Cardiac muscle cell (in vitro differentiated cells and primary cell): ENCODE results near the gene INTS6. TPM values are rescaled to one million over a fixed set of nuclear protein-coding genes. Genes with fewer than 3 reads are reported as not detected.

Source experiments
- DNase-seq, 2 donors: peaks; one replicate each; pipeline versions ENCODE4 v3.0.0 to v3.0.0-alpha.2; 2010 to 2017; ENCODE audit warnings: low read depth in 1 of 2, low spot score in 1 of 2
- H3K27ac ChIP-seq: fragments of 200-600 bp; sonication (generic); 2 replicates; pipeline ENCODE4 v1.5.1; 2016
- H3K27me3 ChIP-seq: fragments of 200-600 bp; sonication (generic); 2 replicates; pipeline ENCODE4 v1.6.0; 2016; ENCODE audit warnings: control low read depth
- H3K36me3 ChIP-seq: fragments of 200-600 bp; sonication (generic); 2 replicates; pipeline ENCODE4 v1.5.1; 2016; ENCODE audit warnings: control low read depth
- H3K4me1 ChIP-seq: fragments of 200-600 bp; sonication (generic); 2 replicates; pipeline ENCODE4 v1.8.1; 2017; ENCODE audit warnings: low read depth, mild to moderate bottlenecking, mixed run types
- H3K4me3 ChIP-seq: fragments of 200-600 bp; sonication (generic); 2 replicates; pipeline ENCODE4 v1.5.1; 2016; ENCODE audit warnings: mild to moderate bottlenecking
- H3K9me3 ChIP-seq: fragments of 200-600 bp; sonication (generic); 2 replicates; pipeline ENCODE4 v1.5.1; 2017; ENCODE audit warnings: low read depth, mild to moderate bottlenecking, control low read depth
- polyA plus RNA-seq: library from polyadenylated mRNA; unstranded; fragments of >200 nt; fragmentation: Nextera tagmentation; extraction: Ambion mirVana; gene quantifications from 2 replicates; pipeline ENCODE4 v1.2.1, GENCODE V29; 2016
- total RNA-seq: library from RNA; depleted of rRNA; stranded (reverse); fragments of >200 nt; gene quantifications from 2 replicates; pipeline ENCODE4 v1.2.3, GENCODE V29; 2016
- TF ChIP-seq, protein P1 (sequence below): IDR thresholded peaks from 2 replicates; pipeline ENCODE4 v1.5.1; 2012; ENCODE audit warnings: low read depth, mild to moderate bottlenecking, low read length

INTS6 gene, protein sequence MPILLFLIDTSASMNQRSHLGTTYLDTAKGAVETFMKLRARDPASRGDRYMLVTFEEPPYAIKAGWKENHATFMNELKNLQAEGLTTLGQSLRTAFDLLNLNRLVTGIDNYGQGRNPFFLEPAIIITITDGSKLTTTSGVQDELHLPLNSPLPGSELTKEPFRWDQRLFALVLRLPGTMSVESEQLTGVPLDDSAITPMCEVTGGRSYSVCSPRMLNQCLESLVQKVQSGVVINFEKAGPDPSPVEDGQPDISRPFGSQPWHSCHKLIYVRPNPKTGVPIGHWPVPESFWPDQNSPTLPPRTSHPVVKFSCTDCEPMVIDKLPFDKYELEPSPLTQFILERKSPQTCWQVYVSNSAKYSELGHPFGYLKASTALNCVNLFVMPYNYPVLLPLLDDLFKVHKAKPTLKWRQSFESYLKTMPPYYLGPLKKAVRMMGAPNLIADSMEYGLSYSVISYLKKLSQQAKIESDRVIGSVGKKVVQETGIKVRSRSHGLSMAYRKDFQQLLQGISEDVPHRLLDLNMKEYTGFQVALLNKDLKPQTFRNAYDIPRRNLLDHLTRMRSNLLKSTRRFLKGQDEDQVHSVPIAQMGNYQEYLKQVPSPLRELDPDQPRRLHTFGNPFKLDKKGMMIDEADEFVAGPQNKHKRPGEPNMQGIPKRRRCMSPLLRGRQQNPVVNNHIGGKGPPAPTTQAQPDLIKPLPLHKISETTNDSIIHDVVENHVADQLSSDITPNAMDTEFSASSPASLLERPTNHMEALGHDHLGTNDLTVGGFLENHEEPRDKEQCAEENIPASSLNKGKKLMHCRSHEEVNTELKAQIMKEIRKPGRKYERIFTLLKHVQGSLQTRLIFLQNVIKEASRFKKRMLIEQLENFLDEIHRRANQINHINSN
- 22.5 and 23.3 TPM in 2 replicates for total RNA-seq
- polyA plus RNA-seq, result 29.7 and 32.8 TPM in 2 replicates

DNA sequence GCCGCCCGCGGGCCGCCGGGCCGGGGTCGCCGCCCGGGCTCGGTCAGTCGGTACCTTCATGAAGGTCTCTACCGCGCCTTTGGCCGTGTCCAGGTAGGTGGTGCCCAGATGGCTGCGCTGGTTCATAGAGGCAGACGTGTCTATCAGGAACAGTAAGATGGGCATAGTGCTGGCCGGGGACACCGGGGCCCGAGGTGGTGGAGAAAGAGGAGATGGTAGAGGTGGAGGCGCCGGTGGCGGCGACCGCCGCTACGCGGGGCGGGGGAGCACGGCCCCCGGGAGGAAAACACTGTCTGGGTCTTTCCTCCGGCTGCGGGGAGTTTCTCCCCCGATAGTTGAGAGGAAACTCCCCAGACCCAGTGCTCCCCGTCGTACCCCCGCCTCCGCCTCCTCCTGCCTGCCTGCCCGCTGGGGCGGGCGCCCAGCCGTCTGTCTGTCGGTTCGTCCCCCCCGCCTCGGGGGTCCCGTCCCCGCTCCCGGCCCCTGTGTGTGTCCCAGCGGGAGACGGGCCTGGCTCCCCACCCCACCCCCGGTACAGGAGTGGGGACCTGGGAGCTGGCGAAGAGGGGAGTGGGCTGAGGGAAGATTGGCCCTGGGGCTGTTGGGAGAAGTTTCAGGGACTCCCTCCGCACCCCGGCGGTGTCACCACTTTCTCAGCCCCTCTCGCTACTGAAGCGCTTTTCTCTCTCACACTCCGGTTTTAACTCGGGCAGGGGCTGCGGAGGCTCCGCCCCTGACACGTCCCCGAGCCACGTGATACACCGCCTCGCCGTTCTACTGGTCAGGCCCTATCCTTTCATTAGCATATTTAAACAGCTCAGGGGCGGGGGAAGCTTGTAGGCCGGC, at the start of gene INTS6:
INTS6 (minus strand) TSS at position 676 of the 846 bp plus-strand sequence; CDS start at position 165, 511 bp downstream.
- Histone ChIP-seq H3K36me3 (peaks cover 17% of the 10 kb centered on the region), H3K4me3 (peak within 1 kb of the TSS; percentile 89), H3K4me1 (peaks cover 9% of the 10 kb centered on the region), H3K9me3 (no peaks in the 10 kb centered on the region), H3K27ac (peak within 1 kb of the TSS; percentile 98), H3K27me3 (no peaks in the 10 kb centered on the region)
- DNase-seq, result peak; percentile 100
- TF ChIP-seq, protein P1, sequence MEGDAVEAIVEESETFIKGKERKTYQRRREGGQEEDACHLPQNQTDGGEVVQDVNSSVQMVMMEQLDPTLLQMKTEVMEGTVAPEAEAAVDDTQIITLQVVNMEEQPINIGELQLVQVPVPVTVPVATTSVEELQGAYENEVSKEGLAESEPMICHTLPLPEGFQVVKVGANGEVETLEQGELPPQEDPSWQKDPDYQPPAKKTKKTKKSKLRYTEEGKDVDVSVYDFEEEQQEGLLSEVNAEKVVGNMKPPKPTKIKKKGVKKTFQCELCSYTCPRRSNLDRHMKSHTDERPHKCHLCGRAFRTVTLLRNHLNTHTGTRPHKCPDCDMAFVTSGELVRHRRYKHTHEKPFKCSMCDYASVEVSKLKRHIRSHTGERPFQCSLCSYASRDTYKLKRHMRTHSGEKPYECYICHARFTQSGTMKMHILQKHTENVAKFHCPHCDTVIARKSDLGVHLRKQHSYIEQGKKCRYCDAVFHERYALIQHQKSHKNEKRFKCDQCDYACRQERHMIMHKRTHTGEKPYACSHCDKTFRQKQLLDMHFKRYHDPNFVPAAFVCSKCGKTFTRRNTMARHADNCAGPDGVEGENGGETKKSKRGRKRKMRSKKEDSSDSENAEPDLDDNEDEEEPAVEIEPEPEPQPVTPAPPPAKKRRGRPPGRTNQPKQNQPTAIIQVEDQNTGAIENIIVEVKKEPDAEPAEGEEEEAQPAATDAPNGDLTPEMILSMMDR, result no peak

DNA sequence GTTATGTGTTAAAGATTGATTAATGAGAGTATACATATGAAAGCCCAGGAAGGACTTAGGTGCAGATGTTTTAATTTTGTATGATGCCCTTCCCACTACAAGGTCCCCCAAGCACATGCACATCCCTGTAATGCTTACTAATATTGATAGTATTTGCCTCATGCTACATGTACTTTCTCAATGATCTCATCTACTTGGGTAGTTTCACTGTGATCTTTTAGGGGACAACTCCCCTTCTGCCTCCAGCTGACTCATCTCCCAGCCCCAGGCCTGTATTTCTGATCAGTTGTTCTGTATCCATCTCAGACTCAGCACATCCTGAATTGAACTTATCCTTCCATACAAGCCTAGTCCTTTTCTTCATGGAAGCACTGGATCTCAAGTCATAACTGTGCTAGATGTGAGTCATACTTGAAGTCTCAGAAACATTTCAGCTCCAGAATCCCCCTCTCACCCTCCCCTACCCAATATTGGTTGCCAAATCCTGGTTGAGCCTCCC, 49.4 kb upstream of the INTS6 start:
- Histone ChIP-seq H3K36me3 (no peaks in the 10 kb centered on the region), H3K9me3 (no peaks in the 10 kb centered on the region), H3K4me3 (no peak overlapping the region), H3K4me1 (no peaks in the 10 kb centered on the region), H3K27ac (no peak overlapping the region), H3K27me3 (no peaks in the 10 kb centered on the region)
- TF ChIP-seq, protein P1, result no peak
- no peak for DNase-seq

DNA sequence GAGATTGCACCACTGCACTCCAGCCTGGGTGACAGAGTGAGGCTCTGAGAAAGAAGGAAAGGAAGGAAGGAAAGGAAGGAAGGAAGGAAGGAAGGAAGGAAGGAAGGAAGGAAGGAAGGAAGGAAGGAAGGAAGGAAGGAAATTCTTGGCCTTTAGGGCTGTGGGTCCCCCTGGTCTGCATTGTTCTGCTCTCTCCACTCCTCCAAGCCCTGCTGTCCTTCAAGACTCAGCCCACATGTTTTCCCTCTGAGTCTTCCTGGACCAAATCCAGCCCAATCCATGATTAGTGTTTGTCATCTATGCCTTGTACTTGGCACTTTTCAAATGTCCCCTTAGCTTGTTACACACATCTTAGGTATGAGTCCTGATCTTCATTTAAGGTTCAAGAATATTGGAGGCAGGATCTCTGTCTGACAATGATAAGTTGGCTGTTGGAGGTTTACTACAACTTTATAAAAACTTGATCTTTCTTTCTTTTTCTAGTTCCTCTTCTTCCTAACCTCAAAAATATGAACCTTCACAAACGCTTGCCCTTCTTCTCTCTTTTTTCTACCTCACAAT, 48.8 kb upstream of the INTS6 start:
- TF ChIP-seq, protein P1, result no peak
- no peaks in the 10 kb centered on the region for H3K36me3 ChIP-seq
- DNase-seq, result peak in 1 of 2 donors; percentile 36

DNA sequence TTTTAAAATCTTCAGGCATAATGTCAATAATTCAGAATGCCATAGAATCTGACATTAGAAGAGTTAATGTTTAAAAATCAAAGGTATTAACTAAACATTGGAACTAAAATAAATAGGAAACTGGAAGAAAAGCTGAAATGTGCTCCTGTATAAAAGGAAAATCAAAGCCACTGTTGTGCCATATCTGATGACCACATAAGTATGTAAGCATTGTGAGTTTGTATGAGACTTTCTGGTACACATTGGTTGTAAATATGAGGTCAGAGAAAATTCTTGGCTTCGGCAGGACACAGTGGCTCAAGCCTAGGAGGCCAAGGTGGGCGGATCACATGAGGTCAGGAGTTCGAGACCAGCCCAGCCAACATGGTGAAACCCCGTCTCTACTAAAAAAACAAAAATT, 48.3 kb upstream of the INTS6 start:
- no peaks in the 10 kb centered on the region for H3K4me1 ChIP-seq
- no peaks in the 10 kb centered on the region for H3K36me3 ChIP-seq
- H3K9me3 ChIP-seq, result no peaks in the 10 kb centered on the region
- TF ChIP-seq, protein P1, result no peak
- no peaks in the 10 kb centered on the region for H3K27me3 ChIP-seq
- DNase-seq, result peak in 1 of 2 donors; percentile 21
- no peak overlapping the region for H3K27ac ChIP-seq
- no peak overlapping the region for H3K4me3 ChIP-seq

More for the DNA sequence above, 48.8 kb upstream of the INTS6 start:
- Histone ChIP-seq H3K4me1 (no peaks in the 10 kb centered on the region), H3K27ac (no peak overlapping the region), H3K9me3 (no peaks in the 10 kb centered on the region), H3K27me3 (no peaks in the 10 kb centered on the region), H3K4me3 (no peak overlapping the region)
